HL-60 (cell line): ENCODE measurements around the gene TLR9.

Source experiments
- CTCF ChIP-seq: IDR thresholded peaks from one replicate; pipeline ENCODE4 v1.5.1; 2011; ENCODE audit warnings: low read length, control low read depth, inconsistent platforms; ENCODE audit not compliant: insufficient read depth
- SPI1 ChIP-seq: IDR thresholded peaks from 2 replicates; pipeline ENCODE4 v1.6.1; 2012; ENCODE audit warnings: low read depth, mild to moderate bottlenecking, borderline replicate concordance

- no peak for TF ChIP-seq CTCF
- TF ChIP-seq SPI1, result no peak
Measured at GRCh38 chr3:52259448-52259847, 34.0 kb upstream of the TLR9 start.
